ENCODE measurements around the gene SNX25. TPM values are rescaled to one million over a fixed set of nuclear protein-coding genes. Genes with fewer than 3 reads are reported as not detected.

SNX25 gene
- total RNA-seq, 6 donors from 2014 or later, result 62.9 to 178 (median 123) TPM

DNA sequence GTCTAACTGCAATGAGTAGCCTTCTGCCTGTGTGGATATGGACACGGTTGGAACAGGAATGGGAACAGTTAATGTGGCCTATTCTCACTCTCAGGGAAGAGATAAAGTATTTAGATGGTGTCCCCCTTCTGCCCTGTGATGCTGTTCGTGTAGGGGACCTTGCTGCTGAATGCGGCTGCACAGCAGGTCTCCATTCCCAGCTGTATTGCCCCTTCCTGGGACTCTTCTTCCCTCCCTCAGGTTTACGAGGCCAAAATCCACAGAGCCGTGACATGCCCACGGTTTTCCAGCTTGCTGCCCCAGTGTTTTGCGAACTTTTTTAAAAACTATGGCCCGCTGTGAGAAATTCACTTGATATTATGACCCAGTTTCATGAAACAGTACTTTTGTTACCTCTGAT is 50.3 kb downstream of the SNX25 start:
- DNase-seq (no peak), ATAC-seq (ENCODE audit: low FRiP score in 2 of 2) (no peak)
- TF ChIP-seq, protein P1, sequence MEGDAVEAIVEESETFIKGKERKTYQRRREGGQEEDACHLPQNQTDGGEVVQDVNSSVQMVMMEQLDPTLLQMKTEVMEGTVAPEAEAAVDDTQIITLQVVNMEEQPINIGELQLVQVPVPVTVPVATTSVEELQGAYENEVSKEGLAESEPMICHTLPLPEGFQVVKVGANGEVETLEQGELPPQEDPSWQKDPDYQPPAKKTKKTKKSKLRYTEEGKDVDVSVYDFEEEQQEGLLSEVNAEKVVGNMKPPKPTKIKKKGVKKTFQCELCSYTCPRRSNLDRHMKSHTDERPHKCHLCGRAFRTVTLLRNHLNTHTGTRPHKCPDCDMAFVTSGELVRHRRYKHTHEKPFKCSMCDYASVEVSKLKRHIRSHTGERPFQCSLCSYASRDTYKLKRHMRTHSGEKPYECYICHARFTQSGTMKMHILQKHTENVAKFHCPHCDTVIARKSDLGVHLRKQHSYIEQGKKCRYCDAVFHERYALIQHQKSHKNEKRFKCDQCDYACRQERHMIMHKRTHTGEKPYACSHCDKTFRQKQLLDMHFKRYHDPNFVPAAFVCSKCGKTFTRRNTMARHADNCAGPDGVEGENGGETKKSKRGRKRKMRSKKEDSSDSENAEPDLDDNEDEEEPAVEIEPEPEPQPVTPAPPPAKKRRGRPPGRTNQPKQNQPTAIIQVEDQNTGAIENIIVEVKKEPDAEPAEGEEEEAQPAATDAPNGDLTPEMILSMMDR (IDR thresholded peaks at IDR 0.05), result no peak
- TF ChIP-seq POLR2A (IDR thresholded peaks at IDR 0.05) (no peak), EP300 (IDR thresholded peaks at IDR 0.05) (no peak), POLR2AphosphoS5 (IDR thresholded peaks at IDR 0.05) (no peak)
- 97% methylated on average over 8 of the region's 8 CpGs for WGBS, 2 donors
- no peak overlapping the region for H3K4me3 ChIP-seq
- no peaks in the 10 kb centered on the region for H3K9me3 ChIP-seq
- H3K36me3 ChIP-seq, result peaks cover 0 to 5% (median 0%) of the 10 kb centered on the region in 4 donors
- H3K4me1 ChIP-seq, result peaks cover 0 to 11% (median 2%) of the 10 kb centered on the region in 4 donors
- no peak overlapping the region for H3K27ac ChIP-seq
- no peaks in the 10 kb centered on the region for H3K27me3 ChIP-seq

DNA sequence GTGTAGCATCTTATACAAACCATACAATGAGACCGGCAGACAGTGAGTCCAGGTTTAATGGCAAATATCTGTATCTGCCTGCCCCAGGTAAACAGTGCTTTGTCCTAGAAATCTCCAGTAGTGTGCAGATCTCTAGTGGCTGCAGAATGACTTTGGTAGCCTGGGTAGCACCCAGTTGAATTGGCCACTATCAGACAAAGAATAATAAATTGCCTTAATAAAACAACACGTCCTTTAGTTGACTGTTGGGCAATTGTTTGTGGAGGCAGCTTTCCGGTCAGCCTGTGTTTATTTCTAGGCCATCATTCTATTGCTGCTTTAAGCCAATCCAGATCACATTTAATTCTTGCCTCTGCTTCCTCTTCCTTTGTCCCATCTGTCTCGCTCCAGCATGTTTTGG is 52.5 kb downstream of the SNX25 start:
- Histone ChIP-seq H3K4me3 (no peak overlapping the region), H3K27me3 (no peaks in the 10 kb centered on the region), H3K27ac (no peak overlapping the region), H3K36me3 (peaks cover 0 to 5% (median 0%) of the 10 kb centered on the region in 4 donors), H3K4me1 (peaks cover 0 to 11% (median 2%) of the 10 kb centered on the region in 4 donors), H3K9me3 (no peaks in the 10 kb centered on the region)
- WGBS, 2 donors, result 66 to 68% methylated on average over 4 of the region's 4 CpGs
- TF ChIP-seq POLR2A (IDR thresholded peaks at IDR 0.05) (no peak), EP300 (IDR thresholded peaks at IDR 0.05) (no peak), POLR2AphosphoS5 (IDR thresholded peaks at IDR 0.05) (no peak)
- TF ChIP-seq, protein P1 (IDR thresholded peaks at IDR 0.05), result no peak
- no peak for ATAC-seq (ENCODE audit: low FRiP score in 2 of 2)
- DNase-seq, result no peak

DNA sequence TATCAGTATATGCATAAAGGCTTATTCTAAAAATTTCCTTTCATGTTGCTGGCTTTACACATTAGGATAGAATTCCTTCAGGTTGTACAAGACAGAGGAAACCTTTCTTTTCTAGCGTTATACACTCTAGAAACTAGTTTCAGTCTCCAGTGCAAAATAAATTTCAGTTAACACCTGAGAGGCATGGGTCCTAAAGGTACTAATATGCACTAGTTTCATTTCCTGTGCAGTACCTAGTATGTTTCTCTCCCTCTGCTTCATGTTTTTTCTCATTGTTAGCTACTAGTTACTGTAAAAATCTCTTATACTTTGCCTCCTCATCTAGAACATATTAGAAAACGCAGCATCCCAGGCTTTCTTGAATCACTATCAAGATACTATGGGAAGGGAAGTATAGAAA is 54.0 kb downstream of the SNX25 start:
- Histone ChIP-seq H3K27me3 (no peaks in the 10 kb centered on the region), H3K4me1 (peaks cover 0 to 11% (median under 1%) of the 10 kb centered on the region in 4 donors), H3K9me3 (no peaks in the 10 kb centered on the region), H3K4me3 (no peak overlapping the region), H3K36me3 (peaks cover 0 to 18% (median 0%) of the 10 kb centered on the region in 4 donors), H3K27ac (no peak overlapping the region)
- ATAC-seq (ENCODE audit: low FRiP score in 2 of 2), result no peak
- DNase-seq, result no peak
- no peak for TF ChIP-seq EP300 (IDR thresholded peaks at IDR 0.05)
- TF ChIP-seq POLR2AphosphoS5 (IDR thresholded peaks at IDR 0.05), result no peak
- TF ChIP-seq POLR2A (IDR thresholded peaks at IDR 0.05), result no peak
- TF ChIP-seq, protein P1 (IDR thresholded peaks at IDR 0.05), result no peak
- 82 to 91% methylated on average over 2 of the region's 2 CpGs for WGBS, 2 donors

DNA sequence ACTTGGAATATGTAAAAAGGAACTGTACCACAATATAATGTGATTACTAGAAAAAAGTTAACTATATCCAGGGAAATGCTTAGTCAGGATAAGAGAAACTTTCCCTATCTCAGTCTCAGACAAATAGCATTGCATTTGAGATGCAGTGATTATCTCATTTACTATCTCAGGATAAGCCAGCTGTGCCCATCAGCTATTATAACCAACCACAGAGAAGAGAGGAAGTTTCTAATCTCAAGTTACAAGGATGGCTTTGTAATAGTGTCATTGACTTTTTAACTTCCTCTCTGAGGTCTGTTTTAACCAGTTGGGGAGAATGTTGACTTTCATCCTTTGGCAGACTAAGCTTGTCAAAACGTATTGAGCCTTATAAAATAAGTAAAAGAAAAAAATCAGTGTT is 56.5 kb downstream of the SNX25 start:
- TF ChIP-seq POLR2A (IDR thresholded peaks at IDR 0.05) (no peak), EP300 (IDR thresholded peaks at IDR 0.05) (no peak), POLR2AphosphoS5 (IDR thresholded peaks at IDR 0.05) (no peak)
- TF ChIP-seq, protein P1 (IDR thresholded peaks at IDR 0.05), result no peak
- peaks cover 0 to 11% (median 0%) of the 10 kb centered on the region in 4 donors for H3K4me1 ChIP-seq
- no peaks in the 10 kb centered on the region for H3K27me3 ChIP-seq
- 36 to 45% methylated on average over 1 of the region's 1 CpG for WGBS, 2 donors
- no peaks in the 10 kb centered on the region for H3K9me3 ChIP-seq
- H3K36me3 ChIP-seq, result peaks cover 0 to 18% (median 0%) of the 10 kb centered on the region in 4 donors
- H3K27ac ChIP-seq, result no peak overlapping the region
- ATAC-seq (ENCODE audit: low FRiP score in 2 of 2), result no peak
- no peak overlapping the region for H3K4me3 ChIP-seq
- no peak for DNase-seq

DNA sequence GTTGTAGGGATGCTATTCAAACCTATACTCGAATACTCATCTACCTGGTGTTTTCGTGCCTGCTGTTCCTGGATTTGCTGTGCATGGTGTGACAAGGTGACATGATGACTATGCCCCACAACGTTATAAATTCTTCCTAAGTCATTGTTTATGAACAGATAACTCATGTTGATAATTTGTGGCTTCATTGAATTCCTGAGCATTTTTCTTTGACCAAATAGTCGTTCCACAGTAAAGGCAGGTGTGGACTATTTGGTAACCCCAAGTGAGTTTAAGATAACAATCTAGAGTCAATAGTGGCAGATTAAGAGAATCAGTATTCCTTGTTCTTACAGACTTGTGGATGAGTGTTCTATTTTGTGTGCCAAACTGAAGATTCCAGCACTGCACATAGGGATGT is 59.9 kb downstream of the SNX25 start:
- H3K36me3 ChIP-seq, result peaks cover 0 to 13% (median 1%) of the 10 kb centered on the region in 4 donors
- no peaks in the 10 kb centered on the region for H3K27me3 ChIP-seq
- DNase-seq (no peak), ATAC-seq (ENCODE audit: low FRiP score in 2 of 2) (no peak)
- H3K4me1 ChIP-seq, result no peaks in the 10 kb centered on the region
- 72 to 73% methylated on average over 4 of the region's 4 CpGs for WGBS, 2 donors
- H3K27ac ChIP-seq, result no peak overlapping the region
- TF ChIP-seq POLR2AphosphoS5 (IDR thresholded peaks at IDR 0.05) (no peak), POLR2A (IDR thresholded peaks at IDR 0.05) (no peak), EP300 (IDR thresholded peaks at IDR 0.05) (no peak)
- TF ChIP-seq, protein P1 (IDR thresholded peaks at IDR 0.05), result no peak
- H3K4me3 ChIP-seq, result no peak overlapping the region
- no peaks in the 10 kb centered on the region for H3K9me3 ChIP-seq
